Amniotic stem cell (primary cell): ENCODE data around the gene ABL1.

Source experiments
- DNase-seq: peaks from one replicate; lab custom pipeline; 2025; lab: John Stamatoyannopoulos, UW

Gene ABL1

DNA sequence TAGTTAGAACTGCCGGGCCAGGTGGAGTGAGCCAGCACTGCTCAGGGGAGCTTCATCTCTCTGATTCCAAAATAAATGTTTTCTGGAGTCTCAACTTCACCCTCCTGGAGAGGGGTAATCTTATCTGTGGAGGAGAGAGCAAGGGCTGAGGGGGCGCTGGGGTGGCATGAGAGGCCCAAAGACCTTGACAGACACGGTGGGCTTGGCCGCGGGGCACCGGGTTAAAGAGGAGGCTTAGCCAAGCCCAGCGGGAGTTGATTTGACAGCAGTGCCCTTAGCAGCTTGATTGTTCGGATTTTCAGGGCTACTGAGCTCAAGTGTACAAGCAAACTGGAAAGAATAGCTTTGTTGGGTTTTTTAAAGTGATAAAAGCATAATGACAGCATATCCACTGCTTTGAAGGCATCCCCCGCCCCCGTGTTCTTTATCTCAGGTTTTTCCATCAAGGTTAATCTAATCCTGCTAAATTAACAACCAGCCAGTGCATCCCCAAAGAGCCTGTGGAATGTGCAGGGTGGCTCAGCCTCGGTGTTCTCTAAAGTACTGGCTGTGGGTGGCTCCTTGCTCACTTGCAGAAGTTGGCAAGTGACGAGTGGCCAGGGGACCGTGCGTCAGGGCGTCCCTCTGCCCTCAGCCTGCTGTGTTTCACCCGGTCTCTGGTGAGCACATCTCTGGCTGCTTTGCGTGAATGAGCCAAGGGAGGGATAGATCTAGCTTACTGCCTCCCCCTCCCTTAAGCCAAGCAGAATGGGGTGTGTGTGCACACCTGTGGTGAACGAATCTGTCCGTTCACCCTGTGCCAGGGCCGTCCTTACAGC is 56.0 kb downstream of the ABL1 start:
- DNase-seq = no peak

DNA sequence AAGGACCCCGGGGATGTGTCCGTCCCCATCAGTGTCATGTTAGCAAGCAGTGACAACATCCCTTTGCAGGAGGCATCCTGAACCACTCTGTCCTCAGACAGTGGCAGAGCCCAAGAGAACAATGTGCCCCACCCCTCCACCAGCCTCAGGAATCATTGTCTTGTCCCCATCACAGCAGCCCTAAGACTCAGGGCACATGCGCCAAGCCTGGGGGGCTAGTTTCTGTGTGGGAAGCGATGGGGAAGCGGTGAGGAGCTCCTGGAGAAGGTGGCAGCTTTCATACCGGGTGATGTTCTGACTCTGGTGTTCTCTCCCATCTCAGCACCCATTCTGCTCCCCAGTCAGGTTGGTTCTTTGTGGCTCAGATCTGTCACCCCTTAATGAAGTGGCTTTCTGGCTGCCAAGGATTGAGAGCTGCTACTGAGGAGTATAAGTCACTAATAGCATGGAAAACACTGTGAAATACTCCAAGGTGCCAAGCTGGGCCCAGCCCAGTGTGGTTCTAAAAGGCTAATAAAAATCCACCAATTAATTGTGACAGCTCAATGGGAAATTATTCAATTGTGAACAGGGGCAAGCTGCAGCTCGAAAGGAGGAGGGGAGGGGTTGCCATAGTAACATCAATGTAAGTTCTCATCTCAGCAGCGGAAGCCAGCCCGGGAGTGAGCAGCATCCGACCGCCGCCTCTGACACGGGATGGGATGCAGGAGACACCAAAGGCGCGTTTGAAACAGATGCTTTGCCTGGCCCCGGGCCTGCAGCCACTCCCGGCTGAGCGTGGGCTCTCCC is 56.8 kb downstream of the ABL1 start:
- no peak for DNase-seq

DNA sequence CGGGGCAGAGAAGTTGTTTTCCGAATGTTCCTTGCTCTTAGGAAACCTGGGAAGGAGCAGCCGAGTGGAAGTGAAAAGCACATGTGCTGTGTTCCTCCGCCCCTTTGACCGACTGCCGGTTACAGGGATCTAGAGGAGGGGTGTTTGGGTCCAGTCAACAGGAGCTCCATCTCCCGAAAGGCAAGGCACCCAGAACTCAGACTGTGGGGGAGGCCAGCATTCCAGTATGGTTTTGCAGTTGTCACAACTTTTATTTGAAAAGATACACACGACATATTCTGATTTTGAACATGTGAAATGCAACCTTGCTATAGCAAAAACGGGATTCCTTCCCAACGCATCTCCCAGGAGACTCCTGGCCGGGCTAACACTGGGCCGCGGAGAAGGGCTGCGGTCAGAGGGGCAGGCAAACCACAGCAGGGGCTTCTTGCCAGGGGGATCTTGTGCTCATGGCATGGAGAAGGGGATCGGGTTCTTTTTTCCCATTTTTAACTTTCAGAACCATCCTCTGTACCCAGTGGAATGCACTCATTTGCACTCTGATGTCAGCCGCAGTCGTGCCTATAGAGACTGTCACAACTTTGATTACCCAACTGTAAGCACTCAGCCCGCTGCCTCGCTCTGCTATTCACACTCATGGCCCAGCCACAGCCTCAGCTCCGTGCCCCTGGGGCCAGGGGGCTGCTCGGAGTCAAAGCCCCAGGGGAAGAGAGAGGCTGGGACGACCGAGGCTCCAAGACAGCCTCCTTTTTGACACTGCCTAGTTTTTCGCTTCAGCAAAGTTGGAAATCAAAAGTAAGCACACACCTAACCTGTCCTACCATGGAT is 57.6 kb downstream of the ABL1 start:
- no peak for DNase-seq

DNA sequence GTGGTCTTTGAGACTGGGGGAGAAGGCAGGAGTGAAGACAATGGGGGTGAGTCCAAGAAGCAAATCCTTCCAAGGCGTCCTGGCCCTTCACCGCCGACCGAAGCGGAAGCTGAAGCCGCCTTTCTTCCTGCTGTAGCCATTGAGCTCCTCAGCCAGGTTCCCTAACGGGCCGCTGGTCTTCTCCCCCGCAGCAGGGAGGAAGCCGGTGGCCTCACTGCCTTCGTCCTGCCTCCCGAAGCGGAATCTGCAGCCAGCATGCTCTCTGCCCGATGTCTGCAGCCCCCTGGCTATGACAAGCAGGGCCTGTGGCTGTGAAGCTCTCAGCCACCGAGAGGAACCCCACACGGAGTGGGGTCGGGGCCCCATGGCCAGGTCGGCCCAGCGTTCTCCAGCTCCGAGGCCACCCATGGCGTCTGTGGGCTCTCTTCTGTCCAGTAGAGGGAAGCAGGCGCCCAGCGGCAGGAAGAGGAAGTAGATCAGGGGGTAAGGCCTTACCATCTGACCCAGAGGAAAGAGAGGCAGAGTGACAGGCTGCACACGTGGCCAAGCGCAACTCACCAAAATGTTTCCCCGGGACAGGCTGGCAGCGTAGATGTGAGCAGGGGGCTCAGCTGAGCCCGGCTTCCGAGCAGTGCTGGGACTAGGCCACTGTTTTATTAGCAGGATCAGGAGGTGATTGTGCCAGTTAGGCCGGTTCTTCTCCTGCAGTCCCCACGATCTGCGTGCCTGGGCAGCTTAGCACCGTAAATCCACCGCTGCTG is 58.5 kb downstream of the ABL1 start:
- no peak for DNase-seq

DNA sequence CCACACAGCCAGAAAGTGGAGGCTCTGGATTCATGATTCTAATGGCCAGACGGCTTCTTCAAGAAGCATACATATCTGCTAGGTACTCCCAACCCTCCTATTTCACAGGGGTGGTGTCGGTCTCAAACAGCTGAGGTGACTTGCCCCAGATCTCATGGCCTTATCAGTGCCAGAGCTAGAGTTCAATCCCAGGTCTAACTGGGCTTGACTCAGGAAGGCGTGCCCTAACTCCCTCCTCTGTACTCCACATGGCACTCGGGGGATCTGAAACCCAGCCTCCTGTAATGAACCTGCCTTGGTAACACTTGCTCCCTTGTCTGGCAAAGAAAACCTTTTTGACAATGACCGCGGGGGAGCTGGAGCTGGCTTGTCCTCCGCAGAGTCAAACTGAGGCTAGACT is 59.5 kb downstream of the ABL1 start:
- no peak for DNase-seq

DNA sequence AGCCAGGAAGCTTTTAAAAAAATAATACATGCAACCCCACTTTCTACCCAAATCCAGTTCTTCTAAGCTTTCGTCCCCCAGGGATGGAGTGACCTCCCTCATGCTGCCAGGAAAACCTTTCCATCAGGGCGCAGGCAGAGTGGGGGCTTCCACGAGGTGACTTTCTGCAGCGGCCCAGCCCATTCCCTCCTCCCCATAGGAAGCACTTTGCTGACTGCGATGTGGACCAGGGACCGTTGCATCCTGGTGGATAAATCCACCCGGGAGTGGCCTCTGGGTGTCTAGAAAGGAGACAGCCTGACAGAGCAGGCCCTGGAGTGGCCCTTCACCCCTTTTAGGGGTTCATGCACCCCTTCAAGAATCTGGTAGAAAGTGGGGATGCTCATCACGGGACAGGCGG is 60.0 kb downstream of the ABL1 start:
- no peak for DNase-seq

DNA sequence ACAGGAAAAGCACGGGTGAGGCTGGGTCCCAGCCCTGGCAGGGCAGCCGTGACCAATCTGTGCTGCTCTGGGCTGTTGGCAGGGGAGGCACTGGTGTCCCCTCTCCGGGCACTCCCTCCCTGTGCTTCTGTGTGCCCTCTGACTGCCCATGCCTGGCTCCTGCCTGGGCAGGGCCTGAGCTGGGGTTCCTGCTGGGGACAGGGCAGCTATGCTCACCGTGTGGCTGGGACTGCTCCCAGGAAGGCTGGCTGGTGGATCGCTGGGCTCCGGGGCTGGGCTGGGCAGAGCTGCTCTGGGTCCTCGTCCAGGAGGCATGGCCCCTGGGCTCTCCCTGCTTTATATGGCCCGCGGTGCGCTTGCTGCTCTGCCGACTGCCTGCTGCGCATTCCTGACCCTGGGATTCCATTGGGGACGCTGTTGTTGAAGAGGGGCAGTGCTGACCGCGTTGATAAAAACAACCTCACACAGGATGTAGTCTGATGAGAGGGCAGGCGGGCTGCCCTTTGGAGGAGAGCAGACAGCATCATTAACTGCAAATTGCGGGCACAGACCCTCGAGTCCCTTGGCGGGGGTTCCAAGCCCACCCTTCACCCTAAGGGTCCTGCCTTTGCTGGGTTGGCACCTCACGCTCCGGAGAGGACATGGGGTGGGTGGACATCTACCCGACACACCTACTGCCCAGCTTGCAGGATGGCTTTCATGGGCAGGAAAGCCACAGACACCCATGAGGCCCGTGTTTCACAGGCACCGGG is 60.6 kb downstream of the ABL1 start:
- no peak for DNase-seq

DNA sequence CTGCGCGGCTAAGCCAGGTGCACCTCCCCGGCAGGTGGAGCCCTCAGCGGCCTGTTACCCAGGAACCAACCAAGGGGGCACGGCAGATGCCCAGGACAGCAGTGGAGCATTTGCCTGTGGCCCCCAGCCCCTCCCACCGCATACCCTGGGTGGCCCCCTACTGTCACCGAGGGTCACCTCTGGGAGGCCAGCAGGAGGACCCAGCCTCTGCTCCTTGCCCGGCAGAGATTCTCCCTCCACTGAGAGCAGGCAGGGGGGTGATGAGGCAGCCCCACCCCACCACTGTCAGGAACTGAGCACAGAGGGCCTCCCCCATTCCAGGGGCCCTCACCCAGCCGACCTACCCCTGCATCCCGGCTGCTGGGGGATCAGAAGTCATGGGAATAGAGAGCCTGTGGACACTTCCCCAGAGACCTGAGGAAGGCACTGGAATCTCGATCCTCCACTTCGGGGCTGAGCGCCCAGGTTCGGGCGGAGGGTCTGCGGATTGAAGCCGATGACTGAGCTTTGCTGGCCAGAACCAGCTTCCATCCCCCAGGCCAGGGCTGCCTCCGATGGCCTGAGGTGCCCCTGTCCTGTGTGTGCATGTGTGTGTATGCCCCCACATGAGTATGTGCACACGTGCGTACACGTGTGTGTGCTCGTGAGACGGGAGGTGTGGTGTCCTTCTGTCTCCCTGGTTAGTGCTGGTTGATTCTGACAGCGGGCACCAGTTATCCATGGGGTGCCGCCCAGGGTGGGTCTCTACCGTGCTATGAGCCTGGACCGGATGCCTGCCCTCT is 61.4 kb downstream of the ABL1 start, which contains the start of gene QRFP:
Gene QRFP, minus strand, starts transcription at position 580 of the 782 bp plus-strand sequence. CDS start 2,974 bp downstream, outside the sequence.
- no peak for DNase-seq

DNA sequence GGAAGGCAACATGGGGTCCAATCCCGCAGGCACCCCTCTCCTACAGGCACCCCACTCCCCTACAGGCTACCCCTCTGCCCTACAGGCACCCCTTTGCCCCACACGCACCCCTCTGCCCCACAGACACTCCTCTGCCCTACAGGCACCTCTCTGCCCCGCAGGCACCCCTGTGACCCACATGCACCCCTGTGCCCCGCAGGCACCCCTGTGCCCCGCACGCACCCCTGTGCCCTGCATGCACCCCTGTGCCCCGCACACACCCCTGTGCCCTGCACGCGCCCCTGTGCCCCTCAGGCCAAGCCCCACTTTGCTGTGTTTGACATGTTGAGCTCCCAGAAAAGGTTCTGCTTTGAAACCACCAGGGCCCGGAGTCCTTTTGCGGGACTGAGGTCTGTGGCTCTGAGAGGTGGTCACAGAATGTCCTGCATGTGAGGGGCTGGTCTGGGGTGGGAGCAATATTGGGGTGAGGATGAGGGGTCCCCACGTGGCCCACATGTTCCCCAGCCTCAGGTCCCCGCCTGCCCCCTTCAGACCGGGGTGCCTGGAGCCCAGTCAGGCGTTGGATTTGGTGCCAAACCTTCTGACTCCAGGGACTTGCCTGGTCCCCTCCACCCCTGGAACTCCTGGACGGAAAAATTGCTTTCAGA is 62.2 kb downstream of the ABL1 start:
- DNase-seq = no peak

DNA sequence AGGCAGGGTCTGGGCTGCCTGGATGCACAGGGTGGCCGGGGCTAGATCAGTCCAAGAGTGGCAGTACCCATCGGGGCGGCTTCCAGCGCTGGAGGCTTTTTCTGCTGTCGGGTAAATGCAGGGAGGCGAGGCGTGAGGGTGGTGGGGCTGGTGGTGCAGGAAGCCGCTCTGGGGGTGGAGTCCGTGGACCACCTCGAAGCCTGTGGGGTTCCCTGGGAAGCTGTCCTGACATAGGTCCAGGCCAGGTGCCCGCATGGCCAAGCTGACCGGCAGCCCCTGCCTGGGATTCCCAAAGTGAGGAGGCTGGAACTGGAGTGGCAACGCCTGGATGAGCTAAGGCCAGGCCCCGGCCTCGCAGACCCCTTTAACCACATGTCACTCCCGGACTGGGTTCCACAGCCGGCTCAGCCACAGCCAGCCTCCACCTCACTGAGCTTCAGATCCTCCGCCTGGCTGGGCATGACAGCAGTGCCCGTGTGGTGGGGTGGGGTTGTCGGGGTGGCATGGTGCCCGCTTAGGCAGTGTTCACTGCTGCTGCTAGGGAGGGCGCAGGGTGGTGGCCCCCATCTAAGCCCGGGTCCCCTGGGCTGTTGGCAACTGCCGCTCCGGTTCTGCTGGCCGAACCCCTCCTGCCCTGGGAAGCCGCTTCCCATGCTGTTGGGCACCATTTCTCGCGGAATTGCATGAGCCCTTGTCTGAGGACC is 62.9 kb downstream of the ABL1 start:
- no peak for DNase-seq

DNA sequence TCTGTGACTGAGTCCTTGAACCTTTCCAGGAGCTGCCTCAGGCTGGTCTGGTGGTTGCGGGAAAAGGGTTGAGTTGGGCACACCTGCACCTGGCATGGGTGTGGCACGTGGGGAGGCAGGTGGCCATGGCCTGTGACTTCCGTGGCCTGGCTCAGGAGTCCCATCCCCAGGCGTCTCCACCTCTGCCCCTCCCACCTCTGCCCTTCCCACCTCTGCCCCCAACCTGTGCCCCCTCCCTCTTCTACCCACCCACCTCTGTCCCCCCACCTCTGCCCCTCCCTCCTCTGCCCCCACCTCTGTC is 63.4 kb downstream of the ABL1 start:
- DNase-seq = no peak

DNA sequence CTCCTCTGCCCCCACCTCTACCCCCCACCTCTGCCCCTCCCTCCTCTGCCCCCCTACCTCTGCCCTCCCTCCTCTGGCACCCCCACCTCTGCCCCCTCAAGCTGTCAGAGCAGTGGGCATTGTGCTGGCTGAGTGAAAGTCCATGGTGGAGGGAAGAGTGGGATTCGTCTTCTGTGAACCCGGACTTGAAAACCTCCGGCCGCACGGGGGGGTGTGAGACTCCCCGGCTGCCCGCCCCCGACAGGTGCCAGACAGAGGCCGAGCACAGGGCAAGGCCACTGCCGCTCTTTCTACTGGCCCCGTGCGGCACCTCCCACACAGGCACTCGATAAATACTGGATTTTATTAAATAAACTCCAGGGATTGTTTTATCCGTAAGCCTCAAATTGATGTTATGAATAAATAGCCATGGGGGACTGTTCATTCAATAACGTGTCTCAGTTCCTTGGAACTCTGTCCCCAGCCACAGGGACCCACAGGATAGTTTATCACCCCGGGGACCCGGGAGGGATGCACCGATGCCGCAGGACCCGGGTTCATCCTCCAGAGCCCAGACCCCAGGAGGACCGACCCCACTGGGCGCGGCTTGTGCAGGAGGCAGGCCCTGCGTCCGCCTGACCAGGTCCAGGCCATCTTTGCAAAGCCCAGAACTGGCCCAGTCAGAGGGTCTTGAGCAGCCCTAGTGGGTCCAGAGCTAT is 64.1 kb downstream of the ABL1 start:
- DNase-seq = no peak

DNA sequence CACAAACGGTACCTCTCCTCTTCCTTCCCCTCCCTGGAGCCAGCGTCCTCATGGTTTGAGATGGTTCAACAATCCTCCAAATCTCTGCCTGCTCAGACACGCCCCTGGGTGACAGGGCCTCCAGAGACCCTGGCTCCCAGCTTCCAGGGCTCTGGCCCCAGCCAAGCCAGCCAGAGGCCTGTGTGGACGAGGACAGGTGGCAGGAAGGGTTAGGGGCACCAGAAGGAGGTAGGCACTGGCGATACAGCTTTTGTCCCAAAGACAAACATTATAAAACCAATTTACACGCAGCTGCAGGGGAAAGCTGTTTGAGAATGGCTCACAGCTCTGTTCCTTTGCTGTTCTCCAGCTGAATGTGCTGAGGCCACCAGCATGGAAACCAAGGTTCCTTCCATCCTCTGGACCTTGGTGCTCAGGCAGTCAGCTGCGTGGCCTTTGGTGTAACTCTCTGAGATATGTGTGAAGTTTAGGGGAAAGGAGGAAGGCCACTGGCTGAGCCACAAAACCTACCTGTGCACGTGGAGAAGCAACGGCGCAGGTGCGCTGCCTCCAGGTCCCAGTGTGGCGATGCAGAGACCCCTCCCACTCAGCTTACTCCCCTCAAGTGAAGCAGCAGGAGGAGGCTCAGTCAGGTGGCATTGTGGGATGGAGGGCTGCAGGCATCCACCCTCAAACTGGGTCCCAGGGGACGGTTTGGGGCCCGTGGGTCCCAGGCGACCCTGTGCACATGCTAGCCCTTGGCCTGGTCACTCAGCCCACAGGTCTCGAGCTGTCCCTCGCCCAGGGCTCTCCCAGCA is 65.8 kb downstream of the ABL1 start:
- no peak for DNase-seq

DNA sequence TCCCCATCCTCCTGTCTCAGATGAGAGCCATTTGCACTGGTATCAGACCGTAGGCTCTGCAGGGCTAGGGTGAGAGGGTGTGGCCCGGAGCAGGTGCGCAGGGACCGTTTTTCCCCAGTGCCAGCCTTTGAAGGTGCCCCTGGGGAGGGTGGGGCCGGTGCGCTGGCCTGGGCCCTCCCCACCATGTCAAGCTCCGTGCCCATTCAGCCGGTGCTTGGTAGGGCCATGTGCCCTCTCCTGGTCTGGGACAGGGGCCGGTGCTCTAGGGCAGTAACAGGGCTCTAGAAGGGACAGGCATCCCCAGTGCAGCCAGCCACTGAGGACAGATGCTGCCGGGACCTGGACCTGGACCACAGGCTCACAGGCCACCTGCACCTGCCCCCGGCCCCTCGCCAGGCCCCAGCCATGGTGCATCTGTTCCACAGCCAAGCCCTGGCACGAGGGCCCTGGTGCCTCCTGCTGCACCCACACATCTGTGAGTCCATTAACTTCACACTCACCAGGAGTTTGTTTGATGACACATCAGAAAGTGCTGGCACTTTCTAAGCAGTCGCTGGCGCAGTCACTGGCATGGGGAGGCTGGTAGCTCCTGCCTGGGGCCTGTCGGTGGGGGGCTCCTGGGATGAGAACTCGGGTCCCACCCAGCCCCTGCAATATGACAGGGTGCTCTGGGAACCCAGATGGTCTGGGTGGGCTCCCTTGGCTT is 66.6 kb downstream of the ABL1 start:
- no peak for DNase-seq

DNA sequence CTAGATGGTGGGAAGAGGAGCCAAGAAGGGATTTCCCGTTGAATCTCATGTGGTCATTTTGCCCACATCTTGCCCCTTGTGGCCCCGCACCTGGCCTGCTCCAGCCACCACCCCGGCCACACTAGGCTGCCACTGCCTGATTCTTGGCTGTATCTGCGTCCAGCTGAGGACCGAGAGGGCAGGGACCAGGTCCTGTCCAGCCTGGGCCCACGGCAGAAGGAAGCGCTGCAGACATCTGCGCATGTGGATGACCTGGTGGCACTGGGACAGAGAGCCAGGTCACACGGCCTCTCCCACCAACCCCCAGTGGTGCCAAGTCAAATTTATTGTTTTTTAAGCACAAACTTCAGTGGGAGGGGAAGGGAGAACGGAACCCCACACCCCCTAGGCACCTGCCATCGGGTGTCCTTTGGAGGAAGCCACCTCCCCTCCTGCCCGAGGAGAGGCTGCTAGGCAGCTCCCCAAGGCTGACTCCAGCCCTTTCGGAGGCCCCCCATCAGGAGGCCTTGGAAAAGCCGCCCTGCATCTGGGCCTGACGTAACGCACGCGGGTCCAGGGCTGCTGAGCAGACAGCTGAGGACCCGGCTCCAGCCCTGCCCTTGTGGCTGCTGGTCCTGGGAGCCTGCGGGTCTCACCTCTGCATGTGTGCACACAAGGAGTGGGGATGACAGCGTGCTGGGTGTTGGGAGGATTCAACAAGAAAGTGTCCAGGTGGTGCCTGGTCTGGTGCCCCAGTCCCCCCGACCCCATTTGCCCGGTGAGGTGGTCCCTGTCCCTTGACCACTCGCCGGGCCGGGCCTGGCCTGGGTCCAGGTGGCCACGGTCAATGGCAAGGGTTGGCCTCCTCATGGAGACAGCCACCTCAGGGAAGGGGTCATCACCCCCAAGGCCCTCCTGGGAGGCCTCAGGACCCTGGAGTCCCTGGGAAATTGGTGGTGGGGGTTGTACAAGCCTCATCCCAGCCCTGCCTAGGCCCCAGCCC is 67.4 kb downstream of the ABL1 start:
- no peak for DNase-seq
